GM12892 (cell line): ENCODE measurements around the gene C1S.

ENCODE experiments used
- POLR2A ChIP-seq: IDR thresholded peaks from 2 replicates; pipeline ENCODE4 v1.6.1; 2011; ENCODE audit warnings: low read depth, low read length, control low read depth
- POLR2AphosphoS5 ChIP-seq: IDR thresholded peaks from 2 replicates; pipeline ENCODE4 v1.6.1; 2011; ENCODE audit warnings: low read depth, low read length, control low read depth

DNA sequence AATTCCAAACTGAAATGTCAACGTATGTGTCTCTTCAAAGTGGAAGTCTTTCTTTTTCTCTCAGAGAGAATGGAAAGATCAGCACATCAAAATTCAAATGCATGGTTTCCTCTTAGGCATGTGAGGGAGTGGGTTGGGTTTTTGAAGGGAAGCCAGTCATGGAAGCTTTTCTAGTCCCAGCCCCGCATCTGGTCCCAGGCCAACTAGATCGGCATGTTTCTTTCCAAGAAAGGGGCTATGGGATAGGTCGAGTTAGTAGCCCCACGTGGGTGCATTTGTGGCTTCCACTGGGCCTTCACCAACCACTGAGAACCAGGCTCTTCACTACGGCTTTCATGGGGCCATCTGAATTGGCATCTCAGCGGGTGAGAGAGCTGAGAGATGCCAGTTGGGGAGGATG lies 6.6 kb downstream of the C1S start:
- TF ChIP-seq POLR2AphosphoS5, result no peak
- TF ChIP-seq POLR2A, result no peak
